HG03095 (cell line): ENCODE results near the gene DUOXA2.
"Not testable (repeated sequence)": the region's sequence is repeated elsewhere in the genome, so short reads cannot be mapped to it uniquely, and the experiment has no call there.

Experiments
- ATAC-seq: cut with Tn5 transposase; IDR thresholded peaks from one replicate; pipeline ENCODE4 v1.9.1; 2021; ENCODE audit warnings: moderate library complexity; ENCODE audit not compliant: unreplicated experiment

DUOXA2 gene

DNA sequence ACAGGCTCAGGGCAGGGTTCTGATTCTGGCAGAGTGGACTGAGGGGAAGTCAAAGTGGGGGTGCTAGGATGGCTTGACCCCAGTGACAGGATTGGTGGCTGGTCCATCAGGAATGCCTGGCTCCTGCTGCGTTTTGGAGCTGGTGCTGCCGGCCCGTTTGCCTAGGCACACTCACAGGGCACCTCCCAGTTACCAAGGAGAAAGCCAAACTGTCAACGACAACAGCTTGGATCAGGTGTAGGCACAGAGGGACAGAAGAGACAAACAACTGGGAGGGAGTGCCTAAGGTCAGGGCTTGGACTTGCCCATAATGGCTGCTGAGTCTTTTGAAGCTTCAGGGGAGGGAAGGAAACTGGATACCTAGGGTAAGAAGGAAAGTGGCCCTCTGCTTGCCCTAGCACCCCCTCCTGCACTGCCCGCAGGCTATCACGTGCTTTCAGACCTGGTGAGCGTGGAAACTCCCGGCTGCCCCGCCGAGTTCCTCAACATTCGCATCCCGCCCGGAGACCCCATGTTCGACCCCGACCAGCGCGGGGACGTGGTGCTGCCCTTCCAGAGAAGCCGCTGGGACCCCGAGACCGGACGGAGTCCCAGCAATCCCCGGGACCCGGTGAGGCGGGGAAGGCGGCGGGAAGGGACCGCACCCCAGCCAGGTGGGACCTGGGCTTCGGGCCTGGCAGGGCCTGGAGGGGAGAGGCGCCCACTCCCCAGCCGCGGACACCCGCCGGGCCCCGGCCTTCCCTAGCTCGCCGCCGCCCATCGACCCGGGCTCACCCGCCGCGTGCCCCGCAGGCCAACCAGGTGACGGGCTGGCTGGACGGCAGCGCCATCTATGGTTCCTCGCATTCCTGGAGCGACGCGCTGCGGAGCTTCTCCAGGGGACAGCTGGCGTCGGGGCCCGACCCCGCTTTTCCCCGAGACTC, 20.8 kb downstream of the DUOXA2 start:
- no peak for ATAC-seq

DNA sequence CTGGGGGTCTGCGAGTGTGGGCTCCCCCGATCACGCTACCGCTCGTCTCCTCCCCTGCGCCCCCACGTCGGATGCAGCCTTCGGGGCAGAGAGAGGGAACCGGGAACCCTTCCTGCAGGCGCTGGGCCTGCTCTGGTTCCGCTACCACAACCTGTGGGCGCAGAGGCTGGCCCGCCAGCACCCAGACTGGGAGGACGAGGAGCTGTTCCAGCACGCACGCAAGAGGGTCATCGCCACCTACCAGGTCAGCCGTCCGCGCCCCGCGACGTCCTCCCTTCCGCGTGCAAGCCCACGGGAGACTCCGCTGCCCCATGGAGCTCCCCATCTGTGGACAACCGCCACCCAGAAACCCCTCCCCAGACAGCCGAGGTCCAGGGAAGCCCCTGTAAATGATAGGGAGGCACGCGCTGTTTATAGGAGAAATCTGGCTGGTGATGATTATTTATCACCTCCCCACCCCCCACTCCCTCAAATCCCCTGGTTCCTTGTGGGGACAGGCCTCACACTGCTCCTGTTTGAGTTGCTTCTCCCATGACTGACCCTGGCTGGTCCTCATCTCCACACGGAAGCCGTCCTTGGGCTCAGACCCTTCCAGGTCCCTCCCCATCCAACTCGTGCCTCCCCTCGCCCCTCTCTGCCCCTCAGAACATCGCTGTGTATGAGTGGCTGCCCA, 21.7 kb downstream of the DUOXA2 start:
- not testable (repeated sequence) for ATAC-seq

DNA sequence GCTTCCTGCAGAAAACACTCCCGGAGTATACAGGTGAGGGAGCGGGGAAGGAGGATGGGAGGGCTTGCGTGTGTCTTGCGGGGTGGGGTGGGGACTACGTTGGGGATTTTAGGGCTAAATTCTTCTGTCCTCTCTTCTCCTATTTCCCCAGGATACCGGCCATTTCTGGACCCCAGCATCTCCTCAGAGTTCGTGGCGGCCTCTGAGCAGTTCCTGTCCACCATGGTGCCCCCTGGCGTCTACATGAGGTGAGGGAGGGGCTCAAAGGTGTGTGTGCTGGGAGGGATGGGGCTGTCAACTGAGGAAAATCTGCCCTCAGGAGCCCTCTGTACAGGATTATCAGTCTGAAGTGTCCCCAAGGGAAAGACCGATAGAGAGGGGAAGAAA, 22.2 kb downstream of the DUOXA2 start:
- ATAC-seq, result no peak

DNA sequence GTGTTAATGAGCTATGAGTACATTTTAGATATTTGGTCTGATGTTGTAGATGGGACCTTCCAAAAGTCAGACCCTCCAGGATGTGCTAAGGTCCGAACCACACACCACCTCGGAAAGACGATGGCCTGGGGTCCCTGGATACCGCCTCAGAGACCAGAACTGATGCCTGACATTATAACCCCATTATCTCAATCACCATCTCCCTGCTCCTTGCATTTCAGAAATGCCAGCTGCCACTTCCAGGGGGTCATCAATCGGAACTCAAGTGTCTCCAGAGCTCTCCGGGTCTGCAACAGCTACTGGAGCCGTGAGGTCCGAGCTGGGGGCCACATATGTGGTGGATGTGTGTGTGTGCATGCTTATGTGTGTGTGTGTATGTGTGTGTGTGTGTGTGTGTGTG, 23.6 kb downstream of the DUOXA2 start:
- no peak for ATAC-seq

DNA sequence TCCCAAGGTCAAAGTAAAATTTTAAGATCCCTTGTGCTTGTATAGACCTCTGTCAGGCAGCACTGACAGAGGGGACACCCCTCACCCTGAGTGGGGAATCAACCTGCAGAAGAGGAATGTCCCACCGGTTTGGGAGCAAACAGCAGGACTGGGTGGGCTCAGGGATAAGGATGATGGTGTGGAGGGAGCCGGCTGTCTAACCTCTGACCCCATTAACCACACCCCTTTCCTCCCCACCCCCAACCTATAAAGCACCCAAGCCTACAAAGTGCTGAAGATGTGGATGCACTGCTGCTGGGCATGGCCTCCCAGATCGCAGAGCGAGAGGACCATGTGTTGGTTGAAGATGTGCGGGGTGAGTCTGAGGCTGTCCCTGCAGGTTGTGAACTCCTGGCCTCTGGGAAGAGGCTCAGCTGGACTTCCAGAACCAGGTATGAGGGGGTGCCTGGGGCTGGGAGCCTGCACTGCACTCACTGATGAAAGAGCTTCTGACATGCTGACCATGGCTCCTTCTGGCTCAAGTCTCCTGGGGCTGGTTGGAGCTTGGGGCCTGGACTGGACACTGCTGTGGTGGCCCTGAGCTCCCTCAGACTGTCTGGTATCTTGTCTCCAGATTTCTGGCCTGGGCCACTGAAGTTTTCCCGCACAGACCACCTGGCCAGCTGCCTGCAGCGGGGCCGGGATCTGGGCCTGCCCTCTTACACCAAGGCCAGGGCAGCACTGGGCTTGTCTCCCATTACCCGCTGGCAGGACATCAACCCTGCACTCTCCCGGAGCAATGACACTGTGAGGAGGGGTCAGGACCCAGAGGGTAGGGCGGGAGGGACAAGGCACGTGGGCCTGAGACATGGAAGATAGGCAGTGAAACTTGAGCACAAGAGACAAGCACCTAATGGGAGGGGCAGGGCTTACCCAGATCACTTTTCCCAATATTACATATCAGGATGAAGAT, 25.0 kb downstream of the DUOXA2 start:
- no peak for ATAC-seq

DNA sequence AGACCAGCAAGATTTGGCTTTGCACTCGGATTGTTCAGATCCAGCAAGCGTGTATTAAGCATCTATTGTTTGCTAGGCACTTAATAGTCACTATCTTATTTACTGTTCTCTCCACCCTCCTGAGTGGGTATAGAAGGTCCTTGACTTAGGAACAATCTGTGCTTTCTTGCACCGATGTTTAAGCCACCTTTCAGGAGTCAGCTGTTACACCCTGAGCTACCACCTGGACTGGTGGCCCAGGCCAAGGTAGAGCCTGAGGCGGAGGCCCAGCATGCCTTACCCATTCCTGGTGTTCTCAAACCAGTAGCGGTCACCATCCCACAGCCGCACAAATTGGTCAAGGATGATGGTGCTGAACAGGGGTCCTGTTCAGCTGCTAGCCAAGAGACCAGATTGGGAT, 25.6 kb downstream of the DUOXA2 start:
- ATAC-seq, result no peak

DNA sequence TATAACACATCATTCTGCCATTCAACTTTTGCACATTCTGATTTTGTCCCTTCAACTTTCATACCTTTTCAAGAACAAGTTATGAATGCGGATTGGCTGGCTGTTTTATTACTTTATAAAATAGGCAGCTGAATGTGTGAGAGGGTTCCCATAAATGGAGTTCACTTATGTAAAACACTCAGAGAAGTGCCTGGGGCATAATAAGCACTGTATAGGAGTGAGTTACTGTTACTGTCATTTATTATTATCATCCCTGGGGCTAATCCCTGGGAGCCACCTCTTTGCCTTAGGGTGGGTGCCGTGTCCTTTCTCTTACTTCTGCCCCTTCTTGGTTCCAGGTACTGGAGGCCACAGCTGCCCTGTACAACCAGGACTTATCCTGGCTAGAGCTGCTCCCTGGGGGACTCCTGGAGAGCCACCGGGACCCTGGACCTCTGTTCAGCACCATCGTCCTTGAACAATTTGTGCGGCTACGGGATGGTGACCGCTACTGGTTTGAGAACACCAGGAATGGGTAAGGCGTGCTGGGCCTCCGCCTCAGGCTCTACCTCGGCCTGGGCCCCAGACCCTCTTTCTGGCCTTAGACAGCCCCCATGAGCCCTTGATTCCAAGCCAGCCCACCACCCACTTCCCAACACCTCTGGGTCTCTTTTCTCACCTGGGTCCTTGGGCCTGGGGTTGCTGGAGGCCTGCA, 26.6 kb downstream of the DUOXA2 start:
- ATAC-seq, result no peak

DNA sequence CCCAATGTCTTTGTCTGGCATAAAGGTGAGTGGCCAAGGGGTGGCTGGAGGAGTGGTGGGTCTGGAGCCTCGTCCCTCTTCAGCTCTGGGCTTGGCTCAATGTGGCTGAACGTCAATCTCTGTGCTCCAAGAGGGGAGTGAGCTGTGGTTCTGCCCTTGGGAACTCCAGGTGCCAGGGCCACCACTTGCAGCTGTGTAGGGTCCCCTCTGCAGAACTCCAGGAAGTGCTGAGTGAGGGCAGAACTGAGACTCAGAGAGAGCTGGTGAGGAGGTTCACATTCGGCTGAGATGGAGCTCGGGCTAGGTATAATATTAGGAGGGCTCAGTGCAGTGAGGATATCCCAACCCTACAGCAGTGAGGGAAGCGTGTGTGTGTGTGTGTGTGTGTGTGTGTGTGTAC, 27.3 kb downstream of the DUOXA2 start:
- no peak for ATAC-seq

DNA sequence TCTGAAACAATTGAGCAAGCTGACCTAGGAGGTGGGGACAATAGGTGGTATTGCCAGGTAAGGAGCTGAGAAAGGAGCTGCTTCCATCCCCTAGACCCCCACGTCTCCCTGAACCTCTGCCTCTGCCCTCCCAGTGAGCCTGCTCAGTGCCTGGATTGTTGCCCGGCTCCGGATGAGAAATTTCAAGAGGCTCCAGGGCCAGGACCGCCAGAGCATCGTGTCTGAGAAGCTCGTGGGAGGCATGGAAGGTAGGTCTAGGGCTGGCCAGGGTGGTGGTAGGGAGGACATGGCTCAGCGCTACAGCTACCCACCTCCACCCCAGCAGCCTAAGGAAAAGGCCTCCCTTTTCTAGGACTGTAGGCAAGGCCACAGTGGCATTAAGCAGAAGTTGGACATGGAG, 28.9 kb downstream of the DUOXA2 start:
- ATAC-seq, result no peak

DNA sequence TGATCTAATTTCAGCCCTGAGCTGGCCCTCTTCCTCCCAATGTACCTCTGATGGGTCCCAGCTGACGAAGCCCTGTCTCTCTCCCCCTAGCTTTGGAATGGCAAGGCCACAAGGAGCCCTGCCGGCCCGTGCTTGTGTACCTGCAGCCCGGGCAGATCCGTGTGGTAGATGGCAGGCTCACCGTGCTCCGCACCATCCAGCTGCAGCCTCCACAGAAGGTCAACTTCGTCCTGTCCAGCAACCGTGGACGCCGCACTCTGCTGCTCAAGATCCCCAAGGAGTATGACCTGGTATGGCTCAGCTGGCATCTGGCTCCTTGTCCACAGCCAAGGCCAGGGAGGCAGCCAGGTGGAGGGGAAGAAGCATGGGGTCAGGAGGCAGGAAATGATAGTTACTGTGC, 29.8 kb downstream of the DUOXA2 start:
- ATAC-seq, result no peak

DNA sequence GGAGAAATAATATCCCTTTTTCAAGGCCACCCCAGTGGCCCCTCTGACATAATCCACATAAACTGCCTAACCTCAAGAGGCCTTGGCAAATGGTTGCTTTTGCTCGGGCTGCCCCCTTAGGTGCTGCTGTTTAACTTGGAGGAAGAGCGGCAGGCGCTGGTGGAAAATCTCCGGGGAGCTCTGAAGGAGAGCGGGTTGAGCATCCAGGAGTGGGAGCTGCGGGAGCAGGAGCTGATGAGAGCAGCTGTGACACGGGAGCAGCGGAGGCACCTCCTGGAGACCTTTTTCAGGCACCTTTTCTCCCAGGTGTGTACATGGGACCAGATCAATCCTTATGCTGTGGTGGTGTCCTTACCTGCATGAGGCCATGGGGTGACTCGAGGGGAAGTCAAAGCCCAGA, 30.6 kb downstream of the DUOXA2 start:
- no peak for ATAC-seq

DNA sequence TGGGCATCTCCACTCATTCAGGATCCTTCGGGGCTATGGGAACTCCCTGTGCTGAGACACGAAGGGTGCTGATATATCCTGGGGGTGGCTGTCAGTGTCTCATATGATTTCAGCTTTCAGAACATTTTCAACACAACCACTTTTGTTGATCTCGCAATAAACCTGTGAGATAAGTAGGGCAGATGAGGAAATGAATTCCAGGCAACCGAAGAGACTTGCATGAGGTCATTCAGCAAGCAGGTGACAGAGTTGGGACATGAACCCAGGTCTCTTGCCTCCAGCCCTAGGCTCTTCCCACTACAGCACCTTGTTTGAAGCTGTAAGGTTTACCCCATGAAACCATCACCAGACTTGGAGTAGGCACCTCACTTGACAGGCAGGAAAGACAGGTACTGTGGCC, 32.3 kb downstream of the DUOXA2 start:
- ATAC-seq, result no peak

DNA sequence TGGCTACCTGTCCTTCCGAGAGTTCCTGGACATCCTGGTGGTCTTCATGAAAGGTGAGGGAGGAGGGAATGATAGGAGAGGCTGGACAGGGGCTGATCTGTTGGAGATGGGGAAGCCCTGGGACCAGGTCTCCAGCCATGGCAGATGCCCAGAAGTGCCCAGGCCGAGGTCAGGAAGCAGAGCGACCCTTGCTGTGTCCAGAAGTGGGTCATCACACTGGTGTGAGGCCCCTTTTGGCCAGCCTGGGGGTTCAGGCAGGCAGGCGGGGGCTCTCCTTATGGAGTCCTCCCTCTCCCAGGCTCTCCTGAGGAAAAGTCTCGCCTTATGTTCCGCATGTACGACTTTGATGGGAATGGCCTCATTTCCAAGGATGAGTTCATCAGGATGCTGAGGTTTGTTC, 33.5 kb downstream of the DUOXA2 start:
- ATAC-seq, result no peak

DNA sequence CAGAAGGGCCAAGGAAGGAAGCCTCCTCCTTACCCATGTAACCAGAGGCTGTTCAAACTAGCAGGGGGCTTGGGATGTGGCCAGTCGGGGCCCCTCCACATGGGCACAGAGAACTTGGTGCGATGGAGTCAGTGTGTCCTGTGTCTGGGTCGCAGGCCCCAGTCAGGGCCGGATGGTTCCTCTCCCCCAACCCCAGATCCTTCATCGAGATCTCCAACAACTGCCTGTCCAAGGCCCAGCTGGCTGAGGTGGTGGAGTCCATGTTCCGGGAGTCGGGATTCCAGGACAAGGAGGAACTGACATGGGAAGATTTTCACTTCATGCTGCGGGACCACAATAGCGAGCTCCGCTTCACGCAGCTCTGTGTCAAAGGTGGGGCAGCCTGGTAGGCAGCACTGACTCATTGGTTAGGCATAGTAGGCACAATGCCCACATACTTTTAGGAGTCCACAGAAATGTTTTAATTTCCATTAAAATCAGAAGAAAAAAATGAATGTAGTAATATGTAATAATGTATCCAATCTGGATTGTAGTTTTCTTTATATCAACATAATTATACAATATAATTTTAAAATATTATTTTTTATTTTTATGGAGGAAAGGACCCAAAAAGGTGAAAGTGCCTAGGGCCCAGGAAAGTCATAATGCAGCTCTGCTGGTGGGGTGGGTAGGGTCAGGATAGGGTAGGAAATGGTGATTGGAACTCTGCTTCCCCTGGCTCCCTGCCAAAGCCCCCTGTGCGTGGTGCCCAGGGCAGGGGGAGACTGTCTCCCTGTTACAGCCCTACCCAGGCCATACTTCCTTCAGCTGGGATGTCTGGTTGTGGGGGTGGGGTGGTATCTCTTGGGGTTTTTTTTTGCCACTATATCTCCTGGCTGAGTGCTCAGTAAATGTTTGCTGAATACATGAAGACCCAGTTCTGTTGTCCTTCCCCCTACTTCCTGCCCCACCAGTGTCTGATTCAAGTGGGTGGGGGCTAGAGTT, 34.2 kb downstream of the DUOXA2 start:
- no peak for ATAC-seq

DNA sequence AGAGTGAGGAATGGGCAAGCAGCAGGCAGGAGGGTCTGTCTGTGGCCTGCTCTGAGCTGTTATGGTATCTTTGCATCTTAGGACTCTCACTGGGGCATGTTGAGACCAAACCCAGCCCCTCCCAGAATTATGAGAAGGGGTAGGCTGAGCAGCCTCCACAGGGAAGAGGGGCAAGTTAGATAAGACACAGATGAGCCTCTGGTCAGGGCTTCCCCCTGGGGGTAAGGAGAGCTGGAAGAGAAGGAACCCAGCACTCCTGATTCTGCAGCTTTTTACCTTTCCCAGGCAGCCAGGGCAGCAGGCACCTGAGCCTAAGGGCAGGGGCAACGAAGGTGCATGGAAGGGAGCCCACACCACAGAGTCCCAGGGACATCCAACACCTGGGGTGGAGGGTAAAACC, 34.9 kb downstream of the DUOXA2 start:
- ATAC-seq, result no peak

DNA sequence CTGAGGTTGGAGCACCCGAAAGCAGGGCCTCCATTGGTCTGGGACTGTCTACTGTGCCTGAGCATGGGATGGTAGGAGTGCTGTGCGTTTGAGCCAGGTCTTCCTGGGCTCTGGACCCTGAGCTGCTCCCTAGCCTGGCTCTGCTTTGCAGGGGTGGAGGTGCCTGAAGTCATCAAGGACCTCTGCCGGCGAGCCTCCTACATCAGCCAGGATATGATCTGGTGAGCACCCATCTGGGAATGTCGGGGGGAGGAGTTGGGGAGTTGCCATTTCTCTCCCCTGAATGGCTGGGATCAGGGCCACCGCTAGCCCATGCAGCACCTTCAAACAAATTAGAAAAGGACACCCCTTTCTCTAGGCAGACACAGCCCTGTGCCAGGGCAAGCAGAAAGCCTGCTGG, 36.4 kb downstream of the DUOXA2 start:
- ATAC-seq, result no peak

DNA sequence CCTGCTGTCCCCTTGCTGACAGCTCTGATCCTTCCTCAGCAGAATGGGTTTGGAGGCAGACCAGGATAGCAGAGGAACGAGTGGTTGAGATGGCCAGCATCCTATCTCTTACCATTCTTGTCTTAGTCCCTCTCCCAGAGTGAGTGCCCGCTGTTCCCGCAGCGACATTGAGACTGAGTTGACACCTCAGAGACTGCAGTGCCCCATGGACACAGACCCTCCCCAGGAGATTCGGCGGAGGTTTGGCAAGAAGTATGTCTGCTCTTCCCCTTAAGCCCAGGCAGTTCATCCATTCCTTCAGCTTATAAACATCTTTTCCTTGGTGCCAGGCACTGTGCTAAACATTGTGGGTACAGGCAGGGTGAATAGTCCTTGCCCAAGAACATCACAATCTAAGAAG, 36.9 kb downstream of the DUOXA2 start:
- no peak for ATAC-seq

DNA sequence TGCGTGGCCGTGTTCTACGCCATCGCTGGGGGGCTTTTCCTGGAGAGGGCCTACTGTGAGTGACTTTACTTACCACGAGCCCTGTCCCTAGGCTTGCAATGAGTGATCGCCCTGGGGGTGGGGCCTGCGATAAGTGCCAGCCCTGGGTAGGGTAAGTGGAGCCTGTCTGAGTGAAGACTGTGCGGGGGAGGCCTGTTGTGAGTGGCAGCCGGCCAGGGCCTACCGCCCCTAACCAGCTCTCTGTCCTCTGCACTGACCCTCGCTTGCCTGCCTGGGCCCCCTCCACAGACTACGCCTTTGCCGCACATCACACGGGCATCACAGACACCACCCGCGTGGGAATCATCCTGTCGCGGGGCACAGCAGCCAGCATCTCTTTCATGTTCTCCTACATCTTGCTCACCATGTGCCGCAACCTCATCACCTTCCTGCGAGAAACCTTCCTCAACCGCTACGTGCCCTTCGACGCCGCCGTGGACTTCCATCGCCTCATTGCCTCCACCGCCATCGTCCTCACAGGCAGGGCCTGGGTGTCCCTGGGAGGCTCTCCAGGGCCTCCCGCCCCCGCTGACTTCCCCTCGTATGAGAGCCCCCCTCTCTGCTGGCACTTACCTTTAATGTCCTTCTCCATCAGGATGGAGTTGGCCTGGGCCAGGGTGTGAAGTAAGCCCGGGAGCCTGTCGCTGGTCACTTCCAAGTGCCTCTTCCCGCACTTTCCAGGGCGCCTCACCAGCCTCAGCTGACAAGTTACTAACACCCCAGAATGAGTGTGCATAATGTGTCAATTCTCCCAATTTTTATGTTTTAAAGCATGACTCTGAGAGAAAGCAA, 38.1 kb downstream of the DUOXA2 start:
- ATAC-seq, result no peak

DNA sequence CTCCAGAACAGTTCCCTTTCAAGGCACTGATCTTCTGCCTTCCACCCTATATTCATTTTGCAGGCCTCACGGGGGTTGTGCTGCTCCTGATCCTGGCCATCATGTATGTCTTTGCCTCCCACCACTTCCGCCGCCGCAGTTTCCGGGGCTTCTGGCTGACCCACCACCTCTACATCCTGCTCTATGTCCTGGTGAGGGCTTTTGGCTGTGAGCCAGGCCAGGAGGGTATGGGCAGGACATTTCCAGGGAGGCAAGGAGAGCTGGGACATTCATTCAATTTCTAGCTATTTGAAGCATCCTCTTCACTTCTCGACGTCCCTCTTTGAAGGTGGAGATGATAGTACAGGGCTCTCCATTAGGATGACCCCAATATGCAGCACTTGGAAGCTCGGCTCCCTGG, 41.6 kb downstream of the DUOXA2 start:
- no peak for ATAC-seq
